H1 (cell line): ENCODE results near the gene TTLL1. TPM values are rescaled to one million over a fixed set of nuclear protein-coding genes. Genes with fewer than 3 reads are reported as not detected.

Experiments used
- CTCF ChIA-PET: fragments of 300-600 bp; sonication (Branson Sonifier 250); formaldehyde crosslinking; loops from one replicate; lab custom pipeline; 2021; ENCODE audit not compliant: partially characterized antibody; lab: Charles Lee
- POLR2A ChIA-PET: fragments of 300-600 bp; sonication (Branson Sonifier 250); formaldehyde crosslinking; loops from one replicate; lab custom pipeline; 2021; ENCODE audit warnings: inconsistent platforms; ENCODE audit not compliant: partially characterized antibody; lab: Charles Lee
- DNase-seq, 2 experiments: peaks; one replicate each; pipeline versions ENCODE4 v3.0.0 to v3.0.0-alpha.2; 2010 to 2022; ENCODE audit warnings: low spot score in 2 of 2, low read depth in 1 of 2, mixed read lengths in 1 of 2
- FAIRE-seq: peaks from 2 replicates; lab custom pipeline; 2011; peaks lifted over from hg19 to GRCh38; lab: Jason Lieb, UNC
- H2AFZ ChIP-seq: 2 replicates; pipeline ENCODE4 v1.8.1; 2012; ENCODE audit warnings: low read length, inconsistent platforms
- H2AK5ac ChIP-seq: 2 replicates; pipeline ENCODE4 v1.6.1; 2013; ENCODE audit warnings: low read depth, low read length
- H2BK120ac ChIP-seq: replicated peaks from 2 replicates; pipeline ENCODE3; 2013; ENCODE audit warnings: low read depth, low read length, inconsistent platforms
- H2BK12ac ChIP-seq: 2 replicates; pipeline ENCODE4 v1.6.1; 2013; ENCODE audit warnings: low read depth, low read length
- H2BK15ac ChIP-seq: 2 replicates; pipeline ENCODE4 v1.6.1; 2013; ENCODE audit warnings: low read length
- H2BK20ac ChIP-seq: 2 replicates; pipeline ENCODE4 v1.6.1; 2013; ENCODE audit warnings: low read length
- H2BK5ac ChIP-seq: 2 replicates; pipeline ENCODE4 v1.6.1; 2013; ENCODE audit warnings: low read depth, low read length
- H3K14ac ChIP-seq: 2 replicates; pipeline ENCODE4 v1.6.1; 2013; ENCODE audit warnings: inconsistent platforms; ENCODE audit not compliant: insufficient read length
- H3K18ac ChIP-seq: 2 replicates; pipeline ENCODE4 v1.6.1; 2013; ENCODE audit warnings: low read length; ENCODE audit errors: extremely low read depth
- H3K23ac ChIP-seq: 2 replicates; pipeline ENCODE4 v1.6.1; 2013; ENCODE audit warnings: inconsistent platforms; ENCODE audit not compliant: insufficient read length
- H3K23me2 ChIP-seq: 2 replicates; pipeline ENCODE4 v1.6.1; 2013; ENCODE audit warnings: low read depth, low read length
- H3K27ac ChIP-seq: 2 replicates; pipeline ENCODE4 v1.6.1; 2011; ENCODE audit warnings: low read depth, low read length, inconsistent platforms
- H3K27me3 ChIP-seq, 4 experiments: replicated peaks in 1 of 4; 1 replicate in 1 of 4; 2 replicates in 3 of 4; pipeline versions ENCODE4 v1.6.1 to v1.8.1; 2011 to 2013; ENCODE audit warnings: low read length in 3 of 4, mild to moderate bottlenecking in 3 of 4, inconsistent platforms in 2 of 4, mixed read lengths in 2 of 4, moderate library complexity in 1 of 4; ENCODE audit not compliant: control insufficient read depth in 3 of 4, insufficient read depth in 3 of 4; ENCODE audit errors: extremely low read depth in 1 of 4
- H3K36me3 ChIP-seq, 4 experiments: 2 replicates each; pipeline versions ENCODE4 v1.6.1 to v1.8.1; 2011 to 2013; ENCODE audit warnings: mild to moderate bottlenecking in 4 of 4, low read length in 3 of 4, moderate library complexity in 2 of 4, control low read depth in 1 of 4, inconsistent platforms in 1 of 4; ENCODE audit not compliant: insufficient read depth in 4 of 4, control insufficient read depth in 2 of 4
- H3K4ac ChIP-seq: replicated peaks from 2 replicates; pipeline ENCODE3; 2013; ENCODE audit warnings: low read length, low read depth, mixed read lengths, inconsistent platforms; ENCODE audit not compliant: insufficient read length
- H3K4me1 ChIP-seq, 4 experiments: replicated peaks in 1 of 4; 1 replicate in 1 of 4; 2 replicates in 3 of 4; pipeline versions ENCODE4 v1.6.1 to v1.8.1; 2011 to 2013; ENCODE audit warnings: low read length in 3 of 4, inconsistent platforms in 2 of 4, mixed read lengths in 1 of 4; ENCODE audit not compliant: insufficient read depth in 4 of 4, control insufficient read depth in 3 of 4
- H3K4me2 ChIP-seq, 2 experiments: 2 replicates each; pipeline versions ENCODE4 v1.6.1 to v1.8.1; 2011 to 2013; ENCODE audit warnings: low read depth in 2 of 2, low read length in 2 of 2, control low read depth in 1 of 2, inconsistent platforms in 1 of 2, mild to moderate bottlenecking in 1 of 2; ENCODE audit not compliant: insufficient read depth in 1 of 2
- H3K4me3 ChIP-seq, 4 experiments: fragments of 200-600, 300-600 bp in 1 of 4; sonication (generic), shearing (Covaris generic), sonication (Bioruptor Twin) in 1 of 4; 2 replicates each; pipeline versions ENCODE4 v1.5.1 to v1.8.1; 2011 to 2016; ENCODE audit warnings: low read length in 4 of 4, low read depth in 3 of 4, control low read depth in 2 of 4, inconsistent platforms in 2 of 4, mild to moderate bottlenecking in 2 of 4, mixed read lengths in 1 of 4, moderate library complexity in 1 of 4; ENCODE audit not compliant: insufficient read depth in 2 of 4; ENCODE audit errors: extremely low read depth in 1 of 4
- H3K56ac ChIP-seq: replicated peaks from 2 replicates; pipeline ENCODE3; 2013; ENCODE audit warnings: low read depth, mild to moderate bottlenecking, mixed read lengths, low read length, inconsistent platforms; ENCODE audit not compliant: insufficient read length
- H3K79me1 ChIP-seq: 2 replicates; pipeline ENCODE4 v1.6.1; 2013; ENCODE audit warnings: low read depth, low read length, control low read depth
- H3K79me2 ChIP-seq, 2 experiments: 2 replicates each; pipeline versions ENCODE4 v1.6.1 to v1.8.1; 2012 to 2013; ENCODE audit warnings: low read length in 2 of 2, mild to moderate bottlenecking in 2 of 2, inconsistent platforms in 1 of 2; ENCODE audit not compliant: insufficient read depth in 2 of 2, control insufficient read depth in 1 of 2
- H3K9ac ChIP-seq, 4 experiments: replicated peaks in 1 of 4; 1 replicate in 1 of 4; 2 replicates in 3 of 4; pipeline versions ENCODE4 v1.6.1 to v1.8.1; 2011 to 2013; ENCODE audit warnings: low read depth in 3 of 4, low read length in 3 of 4, control low read depth in 2 of 4, mild to moderate bottlenecking in 2 of 4, moderate library complexity in 2 of 4, inconsistent platforms in 1 of 4; ENCODE audit errors: extremely low read depth in 1 of 4
- H3K9me3 ChIP-seq, 2 experiments: 2 replicates each; pipeline versions ENCODE4 v1.6.1 to v1.8.1; 2012 to 2013; ENCODE audit warnings: mild to moderate bottlenecking in 2 of 2, moderate library complexity in 2 of 2, control low read depth in 1 of 2, inconsistent platforms in 1 of 2, low read depth in 1 of 2, low read length in 1 of 2, mixed read lengths in 1 of 2; ENCODE audit not compliant: insufficient read depth in 2 of 2
- H4K20me1 ChIP-seq, 2 experiments: replicated peaks in 1 of 2; 2 replicates each; pipeline versions ENCODE3 to v1.8.1; 2011 to 2013; ENCODE audit warnings: inconsistent platforms in 2 of 2, low read length in 2 of 2, mild to moderate bottlenecking in 1 of 2; ENCODE audit not compliant: insufficient read depth in 2 of 2, control insufficient read depth in 1 of 2
- H4K5ac ChIP-seq: 2 replicates; pipeline ENCODE4 v1.6.1; 2013; ENCODE audit warnings: low read length, low read depth, mixed read lengths, inconsistent platforms; ENCODE audit not compliant: insufficient read length
- H4K8ac ChIP-seq: 2 replicates; pipeline ENCODE4 v1.8.0; 2013; ENCODE audit warnings: mild to moderate bottlenecking, moderate library complexity, low read length, inconsistent platforms; ENCODE audit not compliant: insufficient read depth; ENCODE audit errors: extremely low read depth
- H4K91ac ChIP-seq: replicated peaks from 2 replicates; pipeline ENCODE3; 2013; ENCODE audit warnings: low read length, mixed read lengths, inconsistent platforms; ENCODE audit not compliant: insufficient read length
- BCL11A ChIP-seq, 2 experiments: IDR thresholded peaks; one replicate each; pipeline ENCODE4 v1.6.1; 2011; ENCODE audit warnings: low read depth in 2 of 2, low read length in 2 of 2, mild to moderate bottlenecking in 2 of 2
- CHD1 ChIP-seq: IDR thresholded peaks from 2 replicates; pipeline ENCODE4 v1.6.1; 2012; ENCODE audit warnings: low read depth, low read length, improper control_type of control experiment
- KDM4A ChIP-seq: IDR thresholded peaks from one replicate; pipeline ENCODE4 v1.7.1; 2012; ENCODE audit warnings: low read depth, mild to moderate bottlenecking, moderate library complexity, low read length, inconsistent platforms; ENCODE audit not compliant: severe bottlenecking
- PHF8 ChIP-seq: fragments of 200-600 bp; sonication (generic); conservative IDR thresholded peaks from 2 replicates; pipeline ENCODE4 v1.7.1; 2012; ENCODE audit warnings: low read depth, mild to moderate bottlenecking, inconsistent platforms, low read length, moderate library complexity
- SIN3A ChIP-seq, 2 experiments: IDR thresholded peaks in 1 of 2; conservative IDR thresholded peaks in 1 of 2; 2 replicates each; pipeline ENCODE4 v1.6.1; 2011 to 2012; ENCODE audit warnings: low read length in 2 of 2, improper control_type of control experiment in 1 of 2, low read depth in 1 of 2, mild to moderate bottlenecking in 1 of 2
- ZNF274 ChIP-seq: IDR thresholded peaks from 2 replicates; pipeline ENCODE4 v1.7.0; 2012; ENCODE audit warnings: low read length, borderline replicate concordance; ENCODE audit errors: extremely low read depth
- WGBS, 2 experiments: shearing (Covaris generic) in 1 of 2; methylation state at CpG; one replicate each; pipeline versions ENCODE4 v1.1.6 to v1.1.7; 2013 to 2015; ENCODE audit warnings: low lambda C conversion rate in 2 of 2, mixed read lengths in 2 of 2, inconsistent platforms in 1 of 2, low coverage in 1 of 2, missing lambda C conversion rate in 1 of 2; ENCODE audit not compliant: insufficient replicate concordance in 2 of 2, insufficient coverage in 1 of 2, insufficient read length in 1 of 2; ENCODE audit errors: extremely low coverage in 1 of 2, missing lambda C conversion rate in 1 of 2; 5-methylcytosine and 5-hydroxymethylcytosine counted together
- polyA plus RNA-seq, 7 experiments: library from polyadenylated mRNA; depleted of rRNA in 3 of 7; stranded (reverse) in 5 of 7; unstranded in 2 of 7; fragments of >200 nt in 5 of 7; fragments of 200-250 nt in 2 of 7; gene quantifications; 1 replicate in 5 of 7; 2 replicates in 1 of 7; 4 replicates in 1 of 7; pipeline versions ENCODE4 v1.2.1 to v1.2.3, GENCODE V29; 2011 to 2013; ENCODE audit warnings: missing spikeins in 2 of 7, mixed read lengths in 2 of 7
- total RNA-seq: library from RNA; stranded (reverse); fragmentation: NEBNext Ultra II Directional; extraction: Animal tissue kit (Norgen Biotek cat#: 25700); gene quantifications from 2 replicates; pipeline ENCODE4 v1.2.1, GENCODE V29; 2021

Gene TTLL1
- total and polyA plus RNA-seq, 2 of the 8 experiments (the other 6 are each of a cell fraction or from before 2014, with no cell fraction given), result 5.0 to 13.8 TPM

DNA sequence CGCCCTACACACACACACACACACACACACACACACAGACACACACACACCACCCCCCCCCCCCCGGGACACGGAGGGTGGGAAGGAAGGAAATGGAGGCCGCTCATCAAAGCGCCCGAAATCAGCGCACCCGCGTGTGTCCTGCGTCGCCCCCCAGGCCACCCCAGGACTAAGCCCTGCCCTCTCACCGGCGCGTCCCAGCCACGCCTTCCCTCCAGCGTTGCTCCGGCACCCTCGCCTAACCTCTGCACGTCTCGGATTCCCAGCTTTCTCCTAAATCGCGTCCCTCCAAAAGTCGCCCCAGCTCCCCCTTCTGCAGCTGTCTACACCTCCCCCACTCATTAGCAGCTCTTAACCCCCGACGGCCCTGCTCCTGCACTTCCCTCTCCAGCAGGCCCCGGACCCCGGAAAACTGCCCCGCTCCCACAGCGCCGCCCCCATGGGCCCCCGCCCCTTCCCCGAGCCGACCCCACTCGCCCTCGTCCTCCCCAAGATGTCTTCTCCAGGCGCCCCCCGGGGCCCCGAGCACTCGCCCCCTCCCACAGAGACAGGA lies 74.8 kb downstream of the TTLL1 start:
- H3K79me2 ChIP-seq, result peaks cover 16 to 47% of the 10 kb centered on the region in 2 experiments

More for the DNA sequence above, 74.8 kb downstream of the TTLL1 start:
- ChIA-PET CTCF (interaction anchor here (0.6 to 1.7 kb wide), 6 partner anchors 10 to 146 kb away, joined by 3 to 6 read pairs (median 4); no protein-coding TSS in a partner anchor), POLR2A (interaction anchor here (0.9 to 7.5 kb wide), 46 partner anchors 9 to 399 kb away, joined by 3 to 94 read pairs (median 7); partner anchors contain the start of genes BIK, CYB5R3 and POLDIP3)
- TF ChIP-seq SIN3A (conservative IDR thresholded peaks at IDR 0.05 in 1 of 2, IDR thresholded peaks at IDR 0.05 in 1 of 2; ENCODE audit: low read depth in 1 of 2, low read length in 2 of 2) (peak in 1 of 2 experiments; percentile 23; a peak in 1 of 4 replicates), CHD1 (no peak), KDM4A (peak; percentile 9), ZNF274 (no peak), BCL11A (IDR thresholded peaks at IDR 0.05; ENCODE audit: low read depth in 2 of 2, low read length in 2 of 2) (no peak), PHF8 (peak; percentile 42; the same call in 1 of the 2 replicates)
- Histone ChIP-seq H2BK120ac (no peak overlapping the region), H3K9me3 (no peaks in the 10 kb centered on the region), H2AK5ac (no peak overlapping the region), H3K18ac (peak overlapping the region; percentile 87), H3K27ac (no peak overlapping the region), H3K36me3 (no peaks in the 10 kb centered on the region), H3K79me1 (peaks cover 10% of the 10 kb centered on the region), H4K91ac (no peak overlapping the region), H2AFZ (no peak overlapping the region), H3K27me3 (peaks cover 0 to 5% (median 3%) of the 10 kb centered on the region in 4 experiments; a peak in 4 of 7 replicates), H2BK20ac (no peak overlapping the region), H3K56ac (no peak overlapping the region), H3K4me3 (peak overlapping the region; percentile 67 to 87 (median 86)), H4K8ac (peak overlapping the region; percentile 59; the same call in 1 of the 2 replicates), H4K5ac (peak overlapping the region; percentile 5), H3K14ac (no peak overlapping the region), H2BK5ac (peak overlapping the region; percentile 83), H3K4me2 (peak overlapping the region; percentile 72 to 98), H2BK12ac (no peak overlapping the region), H3K23me2 (peaks cover 14% of the 10 kb centered on the region), H3K23ac (no peak overlapping the region), H2BK15ac (no peak overlapping the region), H3K9ac (peak overlapping the region in 3 of 4 experiments; percentile 48 to 75 (median 53); a peak in 5 of 7 replicates), H3K4me1 (peaks cover 7 to 16% (median 10%) of the 10 kb centered on the region in 4 experiments), H4K20me1 (peaks cover 11 to 15% of the 10 kb centered on the region in 2 experiments), H3K4ac (no peak overlapping the region)
- 0% methylated on average over 11 of the region's 39 CpGs; no CpG with 5 or more reads in 1 of the 2 experiments for WGBS, 2 experiments
- DNase-seq (peak in 1 of 2 experiments; percentile 75), FAIRE-seq (no peak)
